H9 (cell line): ENCODE results near the gene ABCD3. TPM values are rescaled to one million over a fixed set of nuclear protein-coding genes. Genes with fewer than 3 reads are reported as not detected.

ENCODE experiments used
- DNase-seq: peaks from one replicate; pipeline ENCODE4 v3.0.0-alpha.2; 2017
- H2AFZ ChIP-seq: one replicate; pipeline ENCODE4 v1.6.1; 2013; ENCODE audit warnings: mild to moderate bottlenecking, low read length, control low read depth, moderate library complexity
- H2AK5ac ChIP-seq: 2 replicates; pipeline ENCODE4 v1.6.1; 2013; ENCODE audit warnings: low read length, control low read depth, mixed read lengths; ENCODE audit not compliant: insufficient read length
- H2BK120ac ChIP-seq: one replicate; pipeline ENCODE4 v1.6.1; 2013; ENCODE audit warnings: low read depth, mild to moderate bottlenecking, low read length, control low read depth, inconsistent platforms; ENCODE audit not compliant: poor library complexity, severe bottlenecking
- H2BK12ac ChIP-seq: 2 replicates; pipeline ENCODE4 v1.6.1; 2013; ENCODE audit warnings: low read length, control low read depth, mixed read lengths, low read depth; ENCODE audit not compliant: insufficient read length
- H2BK15ac ChIP-seq: 2 replicates; pipeline ENCODE4 v1.6.1; 2013; ENCODE audit warnings: low read depth, low read length, control low read depth
- H2BK20ac ChIP-seq: one replicate; pipeline ENCODE4 v1.6.1; 2013; ENCODE audit warnings: low read depth, mild to moderate bottlenecking, low read length, control low read depth, inconsistent platforms; ENCODE audit not compliant: poor library complexity, severe bottlenecking
- H2BK5ac ChIP-seq: 2 replicates; pipeline ENCODE4 v1.6.1; 2013; ENCODE audit warnings: low read length, control low read depth, mixed read lengths; ENCODE audit not compliant: insufficient read length
- H3K14ac ChIP-seq: 2 replicates; pipeline ENCODE4 v1.6.1; 2013; ENCODE audit warnings: low read length, control low read depth; ENCODE audit not compliant: insufficient read depth
- H3K18ac ChIP-seq: 2 replicates; pipeline ENCODE4 v1.6.1; 2013; ENCODE audit warnings: low read depth, mild to moderate bottlenecking, mixed read lengths, low read length, control low read depth; ENCODE audit not compliant: insufficient read length
- H3K23ac ChIP-seq: 2 replicates; pipeline ENCODE4 v1.6.1; 2013; ENCODE audit warnings: low read length, control low read depth, mixed read lengths, low read depth; ENCODE audit not compliant: insufficient read length
- H3K23me2 ChIP-seq: 2 replicates; pipeline ENCODE4 v1.6.1; 2013; ENCODE audit warnings: low read depth, mild to moderate bottlenecking, mixed read lengths, low read length, control low read depth; ENCODE audit not compliant: insufficient read length, poor library complexity, severe bottlenecking
- H3K27ac ChIP-seq: 2 replicates; pipeline ENCODE4 v1.5.1; 2013; ENCODE audit warnings: low read length, control low read depth, mixed read lengths, low read depth; ENCODE audit not compliant: insufficient read length
- H3K27me3 ChIP-seq: 2 replicates; pipeline ENCODE4 v1.6.1; 2013; ENCODE audit warnings: low read length, control low read depth, inconsistent platforms; ENCODE audit not compliant: insufficient read depth
- H3K4ac ChIP-seq: 2 replicates; pipeline ENCODE4 v1.6.1; 2013; ENCODE audit warnings: low read depth, mild to moderate bottlenecking, control low read depth, inconsistent platforms, low read length, moderate library complexity
- H3K4me1 ChIP-seq: 2 replicates; pipeline ENCODE4 v1.6.1; 2013; ENCODE audit warnings: low read length, control low read depth, inconsistent platforms; ENCODE audit not compliant: insufficient read depth
- H3K4me2 ChIP-seq: 2 replicates; pipeline ENCODE4 v1.6.1; 2013; ENCODE audit warnings: low read length, control low read depth, mixed read lengths; ENCODE audit not compliant: insufficient read length, insufficient read depth
- H3K56ac ChIP-seq: 2 replicates; pipeline ENCODE4 v1.6.1; 2013; ENCODE audit warnings: low read depth, mild to moderate bottlenecking, mixed read lengths, low read length, control low read depth; ENCODE audit not compliant: insufficient read length
- H3K79me1 ChIP-seq: 2 replicates; pipeline ENCODE4 v1.6.1; 2013; ENCODE audit warnings: low read depth, mild to moderate bottlenecking, moderate library complexity, low read length, control low read depth, inconsistent platforms; ENCODE audit not compliant: insufficient read depth, poor library complexity, severe bottlenecking
- H3K79me2 ChIP-seq: 2 replicates; pipeline ENCODE4 v1.6.1; 2013; ENCODE audit warnings: low read length, control low read depth, inconsistent platforms; ENCODE audit not compliant: insufficient read depth
- H3K9ac ChIP-seq: 2 replicates; pipeline ENCODE4 v1.6.1; 2013; ENCODE audit warnings: low read length, control low read depth, mixed read lengths; ENCODE audit not compliant: insufficient read length; ENCODE audit errors: extremely low read depth
- H3K9me3 ChIP-seq: one replicate; pipeline ENCODE4 v1.6.1; 2013; ENCODE audit warnings: low read depth, low read length, inconsistent platforms; ENCODE audit not compliant: control insufficient read depth
- H3T11ph ChIP-seq: one replicate; pipeline ENCODE4 v1.6.1; 2013; ENCODE audit warnings: mild to moderate bottlenecking, low read length, control low read depth, inconsistent platforms
- H4K20me1 ChIP-seq: one replicate; pipeline ENCODE4 v1.6.1; 2013; ENCODE audit not compliant: control insufficient read depth, insufficient read length, insufficient read depth
- H4K5ac ChIP-seq: 2 replicates; pipeline ENCODE4 v1.6.1; 2013; ENCODE audit warnings: low read depth, mild to moderate bottlenecking, mixed read lengths, low read length, control low read depth; ENCODE audit not compliant: insufficient read length
- H4K8ac ChIP-seq: replicated peaks from 2 replicates; pipeline ENCODE4 v1.6.1; 2013; ENCODE audit warnings: low read length, control low read depth, mixed read lengths, low read depth; ENCODE audit not compliant: insufficient read length
- H4K91ac ChIP-seq: 2 replicates; pipeline ENCODE4 v1.6.1; 2013; ENCODE audit warnings: low read depth, mild to moderate bottlenecking, moderate library complexity, mixed read lengths, low read length, control low read depth; ENCODE audit not compliant: insufficient read length
- H3K27ac Mint-ChIP-seq, 3 experiments: 2 replicates in 2 of 3; 3 replicates in 1 of 3; pipeline ENCODE4 v1.8.0; 2020 to 2021; ENCODE audit warnings: mixed read lengths in 3 of 3, mild to moderate bottlenecking in 1 of 3, moderate library complexity in 1 of 3
- H3K27me3 Mint-ChIP-seq: 2 replicates; pipeline ENCODE4 v1.8.0; 2021; ENCODE audit warnings: low read depth, mild to moderate bottlenecking, moderate library complexity, mixed read lengths
- H3K36me3 Mint-ChIP-seq, 3 experiments: 2 replicates in 2 of 3; 3 replicates in 1 of 3; pipeline ENCODE4 v1.8.0; 2020 to 2021; ENCODE audit warnings: low read depth in 3 of 3, mixed read lengths in 3 of 3; ENCODE audit not compliant: insufficient read depth in 1 of 3
- H3K4me1 Mint-ChIP-seq, 2 experiments: 2 replicates each; pipeline ENCODE4 v1.8.0; 2020; ENCODE audit warnings: mixed read lengths in 2 of 2
- H3K4me3 Mint-ChIP-seq, 2 experiments: 2 replicates in 1 of 2; 3 replicates in 1 of 2; pipeline ENCODE4 v1.8.0; 2020 to 2021; ENCODE audit warnings: mild to moderate bottlenecking in 2 of 2, mixed read lengths in 2 of 2, moderate library complexity in 1 of 2
- H3K9me3 Mint-ChIP-seq, 2 experiments: 2 replicates in 1 of 2; 3 replicates in 1 of 2; pipeline ENCODE4 v1.8.0; 2020; ENCODE audit warnings: mild to moderate bottlenecking in 2 of 2, mixed read lengths in 2 of 2, moderate library complexity in 1 of 2
- WGBS: extraction: QIAGEN DNeasy Blood & Tissue Kit; methylation state at CpG from one replicate; pipeline ENCODE4 v1.1.7; 2013; ENCODE audit warnings: missing lambda C conversion rate, low lambda C conversion rate, mixed read lengths; ENCODE audit not compliant: insufficient read length; ENCODE audit errors: extremely low coverage; 5-methylcytosine and 5-hydroxymethylcytosine counted together
- total RNA-seq: library from RNA; stranded (reverse); gene quantifications from 2 replicates; pipeline ENCODE4 v1.2.1, GENCODE V29; 2021
- TF ChIP-seq, protein P1 (sequence below): fragments of 200-600 bp; sonication (generic); conservative IDR thresholded peaks from 3 replicates; pipeline ENCODE4 v1.8.0; 2021; ENCODE audit warnings: antibody characterized with exemption, mild to moderate bottlenecking

The ABCD3 gene
- total RNA-seq, 1 experiment from 2014 or later = 32.0 TPM

DNA sequence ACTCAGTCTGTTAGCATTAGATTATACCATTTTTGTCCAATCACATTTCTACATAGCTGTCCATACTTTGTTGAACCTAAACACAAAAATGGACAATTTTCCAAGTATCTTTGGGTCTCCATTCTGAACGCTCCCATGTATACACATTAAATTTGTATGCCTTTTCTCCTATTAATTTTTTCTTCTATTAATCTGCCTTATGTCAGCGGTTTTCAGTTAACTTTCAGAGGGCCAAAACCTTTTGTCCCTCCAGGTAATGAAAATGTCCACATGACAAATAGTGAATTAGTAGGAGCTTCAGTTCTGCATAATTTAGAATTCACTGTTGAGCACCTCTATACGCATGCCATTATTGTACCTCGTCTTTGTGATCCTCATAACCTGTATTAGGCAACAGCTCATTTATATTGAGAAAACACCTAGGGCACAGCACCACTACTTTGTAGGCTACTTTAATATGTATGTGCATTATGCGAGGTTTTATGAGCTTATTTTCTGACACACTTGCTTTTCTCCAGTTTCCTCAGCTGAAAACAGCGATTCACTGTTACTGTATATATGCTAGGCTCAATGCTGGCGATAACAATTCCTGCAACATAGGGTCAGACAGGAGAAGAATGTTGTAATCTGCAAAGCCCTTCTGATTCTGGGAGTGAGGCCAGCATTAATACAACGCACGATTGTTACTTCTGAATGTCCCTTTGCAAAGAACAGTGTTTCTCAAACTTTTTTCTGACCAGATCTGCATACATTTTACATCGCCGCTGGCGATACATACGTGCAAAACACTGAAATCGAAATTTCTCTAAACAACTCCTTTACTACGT is 1.1 kb upstream of the ABCD3 start:
- peaks cover 17 to 21% of the 10 kb centered on the region in 2 experiments for H3K4me1 Mint-ChIP-seq
- Histone ChIP-seq H3K4me1 (peaks cover 2% of the 10 kb centered on the region; the same call in 1 of the 2 replicates), H3K23me2 (peaks cover 13% of the 10 kb centered on the region), H2AK5ac (no peak overlapping the region), H4K20me1 (no peaks in the 10 kb centered on the region), H3K9ac (peak overlapping the region; percentile 78), H2BK120ac (no peak overlapping the region), H3K79me2 (peaks cover 1% of the 10 kb centered on the region; the same call in 1 of the 2 replicates), H3K27me3 (no peaks in the 10 kb centered on the region), H3K79me1 (no peaks in the 10 kb centered on the region), H2BK20ac (no peak overlapping the region), H2BK12ac (no peak overlapping the region), H3K27ac (no peak overlapping the region), H4K8ac (no peak overlapping the region), H3K4ac (no peak overlapping the region), H3K14ac (no peak overlapping the region), H3K4me2 (peak overlapping the region; percentile 85), H2BK5ac (no peak overlapping the region), H3T11ph (no peak overlapping the region), H2BK15ac (no peak overlapping the region), H3K18ac (no peak overlapping the region), H3K56ac (no peak overlapping the region), H2AFZ (no peak overlapping the region), H3K23ac (no peak overlapping the region), H4K91ac (no peak overlapping the region), H4K5ac (no peak overlapping the region), H3K9me3 (no peaks in the 10 kb centered on the region)
- no peaks in the 10 kb centered on the region for H3K36me3 Mint-ChIP-seq
- no peaks in the 10 kb centered on the region for H3K9me3 Mint-ChIP-seq
- no peak for DNase-seq
- peaks cover 5% of the 10 kb centered on the region for H3K27me3 Mint-ChIP-seq
- TF ChIP-seq, protein P1, sequence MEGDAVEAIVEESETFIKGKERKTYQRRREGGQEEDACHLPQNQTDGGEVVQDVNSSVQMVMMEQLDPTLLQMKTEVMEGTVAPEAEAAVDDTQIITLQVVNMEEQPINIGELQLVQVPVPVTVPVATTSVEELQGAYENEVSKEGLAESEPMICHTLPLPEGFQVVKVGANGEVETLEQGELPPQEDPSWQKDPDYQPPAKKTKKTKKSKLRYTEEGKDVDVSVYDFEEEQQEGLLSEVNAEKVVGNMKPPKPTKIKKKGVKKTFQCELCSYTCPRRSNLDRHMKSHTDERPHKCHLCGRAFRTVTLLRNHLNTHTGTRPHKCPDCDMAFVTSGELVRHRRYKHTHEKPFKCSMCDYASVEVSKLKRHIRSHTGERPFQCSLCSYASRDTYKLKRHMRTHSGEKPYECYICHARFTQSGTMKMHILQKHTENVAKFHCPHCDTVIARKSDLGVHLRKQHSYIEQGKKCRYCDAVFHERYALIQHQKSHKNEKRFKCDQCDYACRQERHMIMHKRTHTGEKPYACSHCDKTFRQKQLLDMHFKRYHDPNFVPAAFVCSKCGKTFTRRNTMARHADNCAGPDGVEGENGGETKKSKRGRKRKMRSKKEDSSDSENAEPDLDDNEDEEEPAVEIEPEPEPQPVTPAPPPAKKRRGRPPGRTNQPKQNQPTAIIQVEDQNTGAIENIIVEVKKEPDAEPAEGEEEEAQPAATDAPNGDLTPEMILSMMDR = no peak
- no peak overlapping the region for H3K27ac Mint-ChIP-seq
- no peak overlapping the region for H3K4me3 Mint-ChIP-seq
- WGBS = no CpG with 5 or more reads among the region's 15 CpGs
